GM12878 (cell line): Measurements from ENCODE around the gene MDM4. TPM values are rescaled to one million over a fixed set of nuclear protein-coding genes. Genes with fewer than 3 reads are reported as not detected.
"Not testable (repeated sequence)": the region's sequence is repeated elsewhere in the genome, so short reads cannot be mapped to it uniquely, and the experiment has no call there.

Experiments used
- ATAC-seq: fragments of 200-7000 bp; cut with Tn5 transposase; 3 replicates; pipeline ENCODE4 v1.9.1; 2020; ENCODE audit warnings: mild to moderate bottlenecking, moderate library complexity
- BruUV-seq: library from RNA; stranded (reverse); fragments of 400-500 nt; replicated peaks from 2 replicates; lab custom pipeline; 2021; lab: Mats Ljungman, UMichigan
- CTCF ChIA-PET: fragments of 300-600 bp; sonication (Branson Sonifier 250); formaldehyde crosslinking; extraction: SDS; loops from one replicate; lab custom pipeline; 2021; ENCODE audit warnings: inconsistent platforms; lab: Yijun Ruan, JAX
- POLR2A ChIA-PET: fragments of 350-600 bp; formaldehyde crosslinking; extraction: SDS; loops from one replicate; lab custom pipeline; 2021; ENCODE audit warnings: inconsistent platforms; lab: Charles Lee
- RAD21 ChIA-PET: fragments of 300-600 bp; sonication (Branson Sonifier 250); formaldehyde crosslinking; loops from one replicate; lab custom pipeline; 2023; ENCODE audit warnings: antibody characterized with exemption; ENCODE audit not compliant: unreplicated experiment; lab: Charles Lee
- SMC1A ChIA-PET: fragments of 300-600 bp; sonication (Branson Sonifier 250); formaldehyde crosslinking; loops from one replicate; lab custom pipeline; 2023; ENCODE audit not compliant: unreplicated experiment, uncharacterized antibody; lab: Charles Lee
- DNase-seq: peaks from one replicate; pipeline ENCODE4 v3.0.0-alpha.2; 2011; ENCODE audit warnings: low read depth, low spot score
- FAIRE-seq: peaks from 3 replicates; lab custom pipeline; 2011; peaks lifted over from hg19 to GRCh38; lab: Jason Lieb, UNC
- H2AFZ ChIP-seq: 2 replicates; pipeline ENCODE4 v1.6.0; 2011; ENCODE audit warnings: low read depth, low read length, control low read depth; ENCODE audit not compliant: control insufficient read depth
- H3K27ac ChIP-seq: 2 replicates; pipeline ENCODE4 v1.5.1; 2011; ENCODE audit warnings: control low read depth; ENCODE audit not compliant: control insufficient read depth, insufficient read depth
- H3K27me3 ChIP-seq, 2 experiments: replicated peaks in 1 of 2; 2 replicates each; pipeline versions ENCODE4 v1.6.0 to v1.6.1; 2011; ENCODE audit warnings: low read length in 1 of 2; ENCODE audit not compliant: control insufficient read depth in 2 of 2, insufficient read depth in 2 of 2
- H3K36me3 ChIP-seq, 2 experiments: 2 replicates each; pipeline ENCODE4 v1.5.1; 2011; ENCODE audit warnings: low read length in 1 of 2; ENCODE audit not compliant: control insufficient read depth in 2 of 2, insufficient read depth in 2 of 2
- H3K4me1 ChIP-seq: 2 replicates; pipeline ENCODE4 v1.6.1; 2011; ENCODE audit warnings: mild to moderate bottlenecking, low read length, moderate library complexity, mixed read lengths; ENCODE audit not compliant: control insufficient read depth, insufficient read depth
- H3K4me2 ChIP-seq: 2 replicates; pipeline ENCODE4 v1.6.0; 2011; ENCODE audit warnings: control low read depth; ENCODE audit not compliant: control insufficient read depth, insufficient read depth
- H3K4me3 ChIP-seq: fragments of 200-600 bp; sonication (generic); 2 replicates; pipeline ENCODE4 v1.5.1; 2016
- H3K79me2 ChIP-seq: 2 replicates; pipeline ENCODE4 v1.6.0; 2011; ENCODE audit warnings: low read length; ENCODE audit not compliant: control insufficient read depth, insufficient read depth
- H3K9ac ChIP-seq: 2 replicates; pipeline ENCODE4 v1.8.0; 2011; ENCODE audit warnings: low read length, control low read depth, mixed read lengths; ENCODE audit not compliant: control insufficient read depth, insufficient read depth
- H3K9me3 ChIP-seq: replicated peaks from 3 replicates; pipeline ENCODE4 v1.5.1; 2011; ENCODE audit warnings: mild to moderate bottlenecking, low read length; ENCODE audit not compliant: control insufficient read depth, insufficient read depth
- H4K20me1 ChIP-seq: 2 replicates; pipeline ENCODE4 v1.6.0; 2011; ENCODE audit not compliant: control insufficient read depth, insufficient read depth
- ETV6 ChIP-seq, 2 experiments: fragments of 450-650 bp in 1 of 2; IDR thresholded peaks in 1 of 2; conservative IDR thresholded peaks in 1 of 2; 2 replicates each; pipeline ENCODE4 v1.6.1; 2014; ENCODE audit warnings: antibody characterized with exemption in 1 of 2, borderline replicate concordance in 1 of 2, low read depth in 1 of 2, mild to moderate bottlenecking in 1 of 2, moderate library complexity in 1 of 2
- LARP7 ChIP-seq: fragments of 450-650 bp; IDR thresholded peaks from 2 replicates; pipeline ENCODE4 v1.6.1; 2017; ENCODE audit warnings: mild to moderate bottlenecking
- MXI1 ChIP-seq: fragments of 150-350 bp; IDR thresholded peaks from 2 replicates; pipeline ENCODE4 v1.6.1; 2011; ENCODE audit warnings: low read depth, mild to moderate bottlenecking, inconsistent platforms, low read length, improper control_type of control experiment
- NBN ChIP-seq: fragments of 450-650 bp; IDR thresholded peaks from 2 replicates; pipeline ENCODE4 v1.6.1; 2016
- NFIC ChIP-seq: IDR thresholded peaks from 2 replicates; pipeline ENCODE4 v1.6.1; 2012; ENCODE audit warnings: low read depth, mild to moderate bottlenecking, inconsistent platforms, low read length, moderate library complexity
- RB1 ChIP-seq: fragments of 450-650 bp; formaldehyde crosslinking; IDR thresholded peaks from 2 replicates; pipeline ENCODE4 v1.6.1; 2017; ENCODE audit warnings: mild to moderate bottlenecking, borderline replicate concordance
- SREBF2 ChIP-seq: IDR thresholded peaks from 2 replicates; pipeline ENCODE4 v1.6.1; 2012; ENCODE audit warnings: mild to moderate bottlenecking, low read length
- YBX1 ChIP-seq: fragments of 450-650 bp; IDR thresholded peaks from 2 replicates; pipeline ENCODE4 v1.6.1; 2016; ENCODE audit warnings: antibody characterized with exemption
- WGBS: methylation state at CpG from one replicate; pipeline ENCODE4 v1.1.6; 2016; ENCODE audit warnings: low lambda C conversion rate; ENCODE audit not compliant: insufficient replicate concordance, insufficient coverage; ENCODE audit errors: missing lambda C conversion rate; 5-methylcytosine and 5-hydroxymethylcytosine counted together
- in situ Hi-C: fragments of 300-500 bp; cut with MboI; formaldehyde crosslinking; loops from 9 replicates; pipeline ENCODE4 v1.14.3; 2018; ENCODE audit warnings: mixed read lengths
- intact Hi-C: fragments of 100-400 bp; cut with micrococcal nuclease; formaldehyde crosslinking; loops from one replicate; pipeline ENCODE4 v1.14.2; 2022; ENCODE audit not compliant: unreplicated experiment
- polyA plus RNA-seq, 11 experiments: library from polyadenylated mRNA; depleted of rRNA in 4 of 11; unstranded in 6 of 11; stranded (reverse) in 5 of 11; fragments of >200 nt; fragmentation: Nextera tagmentation in 4 of 11; fragmentation: Illumina TruSeq in 1 of 11; extraction: Ambion mirVana in 4 of 11; extraction: Trizol in 1 of 11; gene quantifications; 1 replicate in 1 of 11; 2 replicates in 10 of 11; pipeline versions ENCODE4 v1.2.1 to v1.2.3, GENCODE V29; 2011 to 2016; ENCODE audit warnings: inconsistent platforms in 2 of 11, missing spikeins in 2 of 11, low read depth in 1 of 11
- total RNA-seq, 4 experiments: library from RNA; depleted of rRNA in 3 of 4; stranded (reverse); fragments of >200 nt in 3 of 4; fragmentation: Illumina TruSeq in 1 of 4; extraction: Trizol in 1 of 4; gene quantifications; 2 replicates each; pipeline versions ENCODE4 v1.2.1 to v1.2.3, GENCODE V29; 2013 to 2021
- TF ChIP-seq, protein P1 (sequence below): fragments of 450-650 bp; IDR thresholded peaks from 2 replicates; pipeline ENCODE4 v1.6.1; 2017; ENCODE audit warnings: antibody characterized with exemption, mild to moderate bottlenecking, moderate library complexity

The MDM4 gene
- total and polyA plus RNA-seq, 10 of the 15 experiments (the other 5 are each of a cell fraction or from before 2014, with no cell fraction given): 2.5 to 74.4 (median 22.7) TPM

DNA sequence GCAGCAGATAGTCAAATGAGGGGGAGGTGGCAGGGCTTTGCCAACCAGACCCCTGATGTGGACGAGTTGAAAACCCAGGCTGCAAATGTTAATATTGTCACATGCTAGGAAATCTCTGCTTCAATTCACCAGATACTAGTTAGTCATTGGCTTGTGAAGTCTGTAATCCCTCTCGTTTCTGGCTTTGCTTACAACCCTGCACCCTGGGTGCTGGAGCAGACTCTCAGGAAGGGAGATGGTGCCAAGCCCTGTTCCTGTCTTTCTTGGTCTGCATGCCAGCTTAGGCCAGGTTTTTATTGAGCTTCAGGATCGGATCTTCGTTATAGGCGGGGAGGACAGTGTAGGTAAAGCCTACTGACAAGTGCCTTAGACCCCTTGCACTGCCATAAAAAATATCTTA, 53.3 kb downstream of the MDM4 start:
- Histone ChIP-seq H3K4me2 (no peak overlapping the region), H2AFZ (no peak overlapping the region), H3K4me1 (peaks cover 11% of the 10 kb centered on the region), H3K36me3 (peaks cover 0 to 11% of the 10 kb centered on the region in 2 experiments; a peak in 1 of 4 replicates), H3K4me3 (no peak overlapping the region), H3K9ac (no peak overlapping the region), H4K20me1 (0 out of 2 replicates have a peak, but pooled peaks cover 2% of the 10 kb centered on the region), H3K27me3 (no peaks in the 10 kb centered on the region), H3K27ac (no peak overlapping the region), H3K79me2 (no peaks in the 10 kb centered on the region), H3K9me3 (no peaks in the 10 kb centered on the region)
- intact Hi-C loops: loop anchor here (5.0 to 10.0 kb wide), 3 partner anchors 62 to 375 kb away; no protein-coding TSS in a partner anchor
- ChIA-PET SMC1A (interaction anchor here (1.0 to 8.3 kb wide), 5 partner anchors 9 to 238 kb away, joined by 3 to 85 read pairs (median 4); no protein-coding TSS in a partner anchor), RAD21 (interaction anchor here (1.1 to 4.9 kb wide), 3 partner anchors 83 to 238 kb away, joined by 3 to 61 read pairs (median 12); no protein-coding TSS in a partner anchor), CTCF (interaction anchor here (0.6 to 11.0 kb wide), 3 partner anchors 196 to 353 kb away, joined by 3 to 279 read pairs (median 138); no protein-coding TSS in a partner anchor), POLR2A (no interaction called here)
- ATAC-seq: no peak
- no peak for FAIRE-seq
- TF ChIP-seq NFIC: no peak
- TF ChIP-seq NBN: no peak
- TF ChIP-seq ETV6 (conservative IDR thresholded peaks at IDR 0.05 in 1 of 2, IDR thresholded peaks at IDR 0.05 in 1 of 2; ENCODE audit: borderline replicate concordance in 1 of 2, low read depth in 1 of 2): no peak
- no peak for TF ChIP-seq RB1
- no peak for TF ChIP-seq LARP7
- TF ChIP-seq SREBF2: no peak
- TF ChIP-seq YBX1: no peak
- TF ChIP-seq, protein P1, sequence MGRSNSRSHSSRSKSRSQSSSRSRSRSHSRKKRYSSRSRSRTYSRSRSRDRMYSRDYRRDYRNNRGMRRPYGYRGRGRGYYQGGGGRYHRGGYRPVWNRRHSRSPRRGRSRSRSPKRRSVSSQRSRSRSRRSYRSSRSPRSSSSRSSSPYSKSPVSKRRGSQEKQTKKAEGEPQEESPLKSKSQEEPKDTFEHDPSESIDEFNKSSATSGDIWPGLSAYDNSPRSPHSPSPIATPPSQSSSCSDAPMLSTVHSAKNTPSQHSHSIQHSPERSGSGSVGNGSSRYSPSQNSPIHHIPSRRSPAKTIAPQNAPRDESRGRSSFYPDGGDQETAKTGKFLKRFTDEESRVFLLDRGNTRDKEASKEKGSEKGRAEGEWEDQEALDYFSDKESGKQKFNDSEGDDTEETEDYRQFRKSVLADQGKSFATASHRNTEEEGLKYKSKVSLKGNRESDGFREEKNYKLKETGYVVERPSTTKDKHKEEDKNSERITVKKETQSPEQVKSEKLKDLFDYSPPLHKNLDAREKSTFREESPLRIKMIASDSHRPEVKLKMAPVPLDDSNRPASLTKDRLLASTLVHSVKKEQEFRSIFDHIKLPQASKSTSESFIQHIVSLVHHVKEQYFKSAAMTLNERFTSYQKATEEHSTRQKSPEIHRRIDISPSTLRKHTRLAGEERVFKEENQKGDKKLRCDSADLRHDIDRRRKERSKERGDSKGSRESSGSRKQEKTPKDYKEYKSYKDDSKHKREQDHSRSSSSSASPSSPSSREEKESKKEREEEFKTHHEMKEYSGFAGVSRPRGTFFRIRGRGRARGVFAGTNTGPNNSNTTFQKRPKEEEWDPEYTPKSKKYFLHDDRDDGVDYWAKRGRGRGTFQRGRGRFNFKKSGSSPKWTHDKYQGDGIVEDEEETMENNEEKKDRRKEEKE: no peak
- no peak for TF ChIP-seq MXI1
- whole genome bisulfite sequencing: 85% methylated on average over 5 of the region's 5 CpGs
- BruUV-seq: no TSS peak
- in situ Hi-C loops: loop anchor here (5.0 kb wide), 2 partner anchors 193 to 238 kb away; no protein-coding TSS in a partner anchor
- DNase-seq: no peak

DNA sequence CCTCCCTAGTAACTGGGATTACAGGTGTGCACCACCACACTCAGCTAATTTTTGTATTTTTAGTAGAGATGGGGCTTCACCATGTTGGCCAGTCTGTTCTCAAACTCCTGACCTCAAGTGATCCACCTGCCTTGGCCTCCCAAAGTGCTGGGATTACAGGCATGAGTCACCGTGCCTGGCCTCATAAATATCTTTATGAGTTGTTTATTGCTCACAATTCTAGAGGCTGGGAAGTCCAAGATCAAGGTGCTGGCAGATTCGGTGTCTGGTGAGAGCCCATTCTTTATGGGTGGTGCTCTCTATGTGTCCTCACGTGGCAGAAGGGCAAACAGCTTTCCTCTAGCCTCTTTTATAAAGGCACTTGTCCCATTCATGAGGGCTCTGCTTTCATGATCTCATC, 53.8 kb downstream of the MDM4 start:
- H4K20me1 ChIP-seq, H3K79me2 ChIP-seq, H3K27ac ChIP-seq, FAIRE-seq, in situ Hi-C loops, H3K4me1 ChIP-seq, H3K9me3 ChIP-seq, ATAC-seq, H3K4me3 ChIP-seq, H3K9ac ChIP-seq, DNase-seq, H3K4me2 ChIP-seq, H2AFZ ChIP-seq, POLR2A ChIA-PET, H3K27me3 ChIP-seq, BruUV-seq: not testable (repeated sequence)
- ChIA-PET RAD21 (interaction anchor here (1.3 kb wide), 1 partner anchor 194 kb away, joined by 3 read pairs; no protein-coding TSS in a partner anchor), CTCF (interaction anchor here (0.6 to 11.0 kb wide), 2 partner anchors 236 to 353 kb away, joined by 3 to 279 read pairs; no protein-coding TSS in a partner anchor), SMC1A (interaction anchor here (8.3 kb wide), 1 partner anchor 192 kb away, joined by 85 read pairs; no protein-coding TSS in a partner anchor)
- intact Hi-C loops: loop anchor here (1.0 kb wide), 1 partner anchor 237 kb away; no protein-coding TSS in a partner anchor
- peaks cover 0 to 11% of the 10 kb centered on the region in 2 experiments; a peak in 1 of 4 replicates for H3K36me3 ChIP-seq
- 62% methylated on average over 3 of the region's 3 CpGs for whole genome bisulfite sequencing
